Activated CD4-positive, alpha-beta T cell treated with anti-CD3 and anti-CD28 coated beads, Interleukin-2, amount 50 U/mL, for 48 hours (primary cell): ENCODE measurements around the gene TMEM72.
A peak's percentile ranks its signal among the peaks of the same experiment; 100 is the strongest.
"Not testable (repeated sequence)": the region's sequence is repeated elsewhere in the genome, so short reads cannot be mapped to it uniquely, and the experiment has no call there.

Source experiments
- DNase-seq, 2 experiments: peaks; one replicate each; pipeline ENCODE4 v3.0.0-alpha.2; 2020

TMEM72 gene

DNA sequence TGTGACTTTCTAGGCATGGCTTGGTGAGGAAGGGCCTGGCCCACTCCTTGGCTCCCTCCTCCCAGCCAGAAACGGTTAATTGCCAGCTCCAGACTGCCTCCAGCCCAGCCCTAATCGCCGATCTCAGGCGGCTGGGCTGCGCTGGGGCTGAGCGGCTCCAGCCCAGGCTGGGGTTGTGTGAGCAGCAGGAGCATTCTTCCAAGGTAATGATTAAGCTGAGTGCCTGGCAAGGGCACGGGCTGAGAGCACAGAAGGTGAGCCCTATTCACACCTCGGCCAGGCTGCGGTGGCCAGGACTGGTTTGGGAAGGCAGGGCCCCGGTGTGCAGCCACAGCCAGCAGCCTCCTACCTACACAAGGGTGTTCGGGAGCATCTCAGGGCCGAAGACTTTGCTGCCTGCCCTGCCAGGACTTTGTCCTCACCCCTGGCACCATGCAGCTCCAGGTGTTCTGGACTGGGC lies at the start of gene TMEM72:
Gene TMEM72, plus strand, starts transcription at position 257 of the 460 bp plus-strand sequence. Its CDS starts 176 bp downstream, at position 433.
- DNase-seq: no peak

DNA sequence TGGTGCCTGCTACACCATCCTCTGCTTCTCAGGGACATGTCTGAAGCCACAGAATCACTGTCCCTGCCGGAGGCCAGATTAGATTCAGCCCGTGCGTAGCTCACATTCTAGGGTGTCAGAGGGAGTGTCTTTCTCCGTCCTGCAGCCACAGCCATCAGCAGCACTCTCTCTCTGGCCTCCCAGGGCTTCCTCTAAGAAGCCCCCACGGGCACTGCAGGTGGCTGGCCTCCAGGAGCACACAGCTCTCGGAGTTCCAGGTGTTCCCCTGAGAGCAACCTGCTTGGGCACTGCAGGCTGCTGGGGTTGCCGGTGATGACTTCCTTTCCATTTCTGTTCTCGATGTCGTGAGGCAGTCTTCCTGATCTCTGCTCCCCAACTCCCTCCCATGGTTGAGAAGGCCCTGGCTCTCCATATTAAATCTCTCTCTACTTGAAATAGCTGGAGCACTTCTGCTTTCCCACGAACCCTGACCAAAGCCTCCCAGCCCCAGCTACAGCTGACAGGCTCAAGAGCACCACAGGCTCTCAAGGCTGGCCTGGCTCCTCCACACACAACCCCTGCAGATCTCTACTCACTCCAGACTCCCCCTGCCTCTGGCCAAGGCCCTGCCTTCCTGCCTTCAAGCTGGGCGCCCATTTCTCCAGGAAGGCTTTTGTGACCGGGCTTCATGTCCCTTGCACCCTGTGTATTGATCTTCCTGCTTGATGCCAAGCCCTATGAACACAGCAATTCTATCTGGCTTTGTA lies 49.0 kb upstream of the TMEM72 start:
- no peak for DNase-seq

DNA sequence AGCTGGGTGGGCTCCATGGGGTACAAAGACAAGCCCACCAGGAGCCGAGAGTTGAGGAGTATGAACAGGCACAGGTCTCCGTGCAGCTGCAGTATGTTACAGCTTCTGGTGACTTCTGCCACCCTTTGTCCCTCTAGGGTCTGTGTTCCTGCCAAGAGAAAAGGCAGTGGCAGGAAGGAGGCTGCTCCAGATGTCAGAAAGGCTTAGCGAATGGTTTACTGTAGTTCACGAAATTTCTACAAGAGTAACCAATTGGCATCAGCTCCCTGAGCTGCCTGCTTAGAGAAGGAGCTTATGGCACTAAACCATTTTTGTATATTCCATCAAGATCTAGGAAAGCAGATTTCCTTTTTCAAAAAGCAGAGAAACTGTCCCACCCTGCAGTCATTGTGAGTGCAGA lies 48.2 kb upstream of the TMEM72 start:
- DNase-seq: no peak

DNA sequence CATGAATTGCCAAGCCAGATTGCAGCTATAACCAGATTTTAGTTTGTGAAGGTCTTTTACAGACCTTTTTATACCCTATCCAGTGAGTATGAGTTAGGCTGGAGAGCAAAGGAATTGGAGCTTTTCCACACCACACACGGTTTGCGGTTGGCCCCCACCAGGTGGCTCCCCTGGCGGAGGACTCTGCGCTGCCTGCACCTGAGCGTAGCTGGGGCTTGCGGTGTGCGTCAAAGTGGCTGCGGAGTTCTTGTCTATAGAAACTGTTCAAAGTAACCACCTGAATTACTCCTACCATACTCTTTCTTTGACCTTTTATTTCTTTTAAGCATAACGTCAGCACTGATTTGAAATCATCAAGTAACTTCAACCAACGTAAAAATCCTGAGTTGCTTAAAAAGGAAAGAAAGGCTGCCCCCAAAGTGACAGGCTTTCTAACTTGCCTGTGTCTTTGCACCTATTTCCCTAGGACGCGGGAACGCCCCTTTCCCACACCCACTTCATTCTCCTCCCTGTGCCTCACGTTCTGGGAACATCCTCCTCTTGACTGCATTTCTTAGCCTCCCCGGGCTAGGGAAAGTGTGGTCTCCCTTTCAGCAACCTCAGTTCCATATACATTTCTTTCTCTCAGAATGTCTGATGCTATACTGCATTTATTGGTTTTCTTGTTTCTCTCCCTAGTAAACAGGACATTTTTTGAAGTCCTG lies 47.6 kb upstream of the TMEM72 start:
- DNase-seq: no peak

DNA sequence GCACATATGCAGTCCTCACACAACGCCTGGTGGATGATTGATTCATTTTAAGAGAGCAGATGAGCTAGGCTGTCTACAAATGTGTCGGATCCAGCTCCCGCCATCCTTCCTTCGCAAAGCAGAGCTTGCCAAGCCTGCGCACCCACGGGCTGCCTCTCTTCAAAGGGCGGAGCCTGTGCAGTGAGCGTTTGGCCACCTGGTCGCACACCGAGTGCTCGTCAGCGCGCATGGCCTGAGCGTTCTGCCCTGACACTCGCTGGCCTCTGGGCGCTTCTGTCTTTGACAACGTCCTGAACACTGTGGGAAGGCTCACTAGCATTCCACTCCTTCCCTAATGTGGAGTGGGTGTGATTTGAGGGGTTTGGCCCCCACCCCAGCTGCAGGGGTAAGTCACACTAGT lies 47.1 kb upstream of the TMEM72 start:
- peak; percentile 15 for DNase-seq

DNA sequence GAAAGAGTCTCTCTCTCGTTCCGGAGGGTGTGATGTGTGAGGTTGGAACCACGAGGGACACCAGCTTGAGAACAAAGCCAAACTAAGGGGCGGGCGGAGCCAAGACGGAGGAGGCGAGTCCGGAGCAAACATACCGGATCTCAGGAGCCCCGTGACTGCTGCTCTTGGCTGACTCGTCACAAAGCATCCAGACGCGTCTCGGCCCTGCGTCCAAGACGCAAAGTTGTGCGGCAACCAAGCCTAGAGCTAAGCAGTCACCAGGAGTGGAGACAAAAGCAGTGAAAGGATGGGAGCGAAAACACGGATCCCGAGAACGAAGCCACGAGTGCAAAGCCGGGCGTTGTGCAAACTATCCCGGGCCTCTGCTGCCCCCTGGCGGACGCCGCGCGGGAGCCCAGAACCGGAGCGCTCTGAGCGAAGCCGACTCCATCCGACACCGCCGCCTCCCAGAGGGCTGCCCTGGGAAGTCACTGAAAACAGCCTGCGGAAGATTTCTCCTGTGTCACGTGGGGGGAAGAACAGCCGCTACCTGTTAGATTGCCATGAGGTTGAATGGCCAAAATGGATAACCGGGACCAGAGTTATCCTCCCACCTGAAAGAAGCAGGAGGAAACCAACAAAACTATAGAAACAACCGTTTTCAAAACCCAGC lies 46.4 kb upstream of the TMEM72 start:
- peak; percentile 89 for DNase-seq

DNA sequence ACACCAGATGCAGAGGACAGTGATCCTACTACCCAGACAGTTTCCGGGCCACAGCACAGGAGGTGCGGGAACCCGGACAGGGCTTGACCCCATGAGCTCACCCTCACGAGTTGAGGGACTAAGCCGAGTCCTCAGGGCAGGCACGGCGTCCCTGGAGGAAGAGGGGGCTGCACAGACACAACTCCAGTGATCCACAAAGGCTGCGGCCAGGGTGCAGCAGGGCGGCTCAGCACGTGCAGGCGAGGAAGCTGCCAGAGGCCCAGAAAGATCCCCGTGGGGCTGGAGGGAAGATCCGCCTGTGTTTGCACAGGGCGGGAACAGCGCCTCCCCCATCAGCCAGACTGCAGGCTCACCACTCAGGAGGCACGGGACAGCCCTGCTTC lies 45.9 kb upstream of the TMEM72 start:
- no peak for DNase-seq

DNA sequence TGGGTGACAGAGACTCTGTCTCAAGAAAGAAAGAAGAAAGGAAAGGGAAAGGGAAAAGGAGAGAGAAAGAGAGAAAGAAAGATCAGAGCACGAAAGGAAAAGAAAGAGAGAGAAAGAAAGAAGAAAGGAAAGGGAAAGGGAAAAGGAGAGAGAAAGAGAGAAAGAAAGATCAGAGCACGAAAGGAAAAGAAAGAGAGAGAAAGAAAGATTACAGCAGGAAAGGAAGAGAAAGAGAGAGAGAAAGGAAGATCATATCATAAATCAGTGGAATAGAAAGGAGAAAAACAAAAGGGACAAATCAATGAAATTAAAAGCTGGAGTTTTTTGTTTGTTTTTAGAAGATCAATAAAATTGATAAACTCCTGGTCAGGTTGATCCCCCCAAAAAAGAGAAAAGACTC lies 44.8 kb upstream of the TMEM72 start:
- DNase-seq: not testable (repeated sequence)

DNA sequence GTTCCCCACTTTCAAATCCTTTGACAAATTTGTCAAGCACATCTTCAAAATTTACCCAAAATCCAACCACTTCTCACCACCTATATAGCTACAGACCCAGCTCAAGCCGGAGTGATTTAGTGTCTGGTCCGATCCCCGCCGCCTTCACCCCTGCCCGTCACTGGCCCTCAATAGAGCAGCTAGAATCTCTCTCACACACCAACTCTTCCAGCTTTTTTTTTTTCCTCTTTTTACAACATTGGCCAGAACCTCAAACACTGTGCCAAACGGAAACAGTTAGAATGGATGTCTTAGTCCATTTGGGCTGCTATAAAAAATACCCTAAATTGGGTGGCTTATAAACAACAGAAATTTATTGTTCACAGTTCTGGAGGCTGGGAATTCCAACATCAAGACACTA lies 41.1 kb upstream of the TMEM72 start:
- no peak for DNase-seq

DNA sequence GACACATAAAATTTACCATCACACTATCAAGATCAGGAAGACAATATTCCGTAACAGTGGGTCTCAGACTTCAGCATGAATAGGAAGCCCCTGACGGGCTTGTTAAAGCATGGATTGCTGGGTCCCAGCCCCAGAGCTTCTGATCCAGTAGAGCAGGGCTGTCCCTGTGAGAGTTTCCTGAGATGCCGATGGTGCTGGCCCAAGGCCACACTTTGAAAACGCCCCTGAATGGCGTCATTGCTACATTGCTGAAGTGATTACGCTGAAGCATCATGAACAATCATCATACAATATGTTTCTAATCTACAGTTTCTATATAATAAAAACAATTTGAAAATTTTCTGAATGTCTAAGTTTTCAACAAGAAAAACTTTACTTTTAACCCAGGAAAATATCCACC lies 38.0 kb upstream of the TMEM72 start:
- DNase-seq: no peak

DNA sequence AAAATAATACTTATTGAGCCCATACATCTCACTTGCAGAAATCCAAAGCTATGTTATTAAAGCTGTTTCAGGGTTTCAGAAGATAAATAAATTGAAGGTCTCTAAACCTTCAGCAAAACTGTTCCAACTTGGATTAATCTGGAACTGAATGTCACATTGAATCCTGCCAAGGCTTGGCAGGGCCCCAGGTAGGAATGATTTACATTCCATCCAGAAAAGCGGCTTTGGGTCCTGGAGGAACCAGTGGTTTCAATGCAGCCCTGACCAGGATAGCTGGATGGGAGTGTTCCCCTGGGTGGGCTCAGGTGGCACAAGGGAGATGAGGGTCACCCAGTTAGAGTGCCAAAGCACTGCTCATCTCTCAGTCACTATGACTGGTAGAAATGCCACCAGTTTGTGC lies 37.0 kb upstream of the TMEM72 start:
- no peak for DNase-seq

DNA sequence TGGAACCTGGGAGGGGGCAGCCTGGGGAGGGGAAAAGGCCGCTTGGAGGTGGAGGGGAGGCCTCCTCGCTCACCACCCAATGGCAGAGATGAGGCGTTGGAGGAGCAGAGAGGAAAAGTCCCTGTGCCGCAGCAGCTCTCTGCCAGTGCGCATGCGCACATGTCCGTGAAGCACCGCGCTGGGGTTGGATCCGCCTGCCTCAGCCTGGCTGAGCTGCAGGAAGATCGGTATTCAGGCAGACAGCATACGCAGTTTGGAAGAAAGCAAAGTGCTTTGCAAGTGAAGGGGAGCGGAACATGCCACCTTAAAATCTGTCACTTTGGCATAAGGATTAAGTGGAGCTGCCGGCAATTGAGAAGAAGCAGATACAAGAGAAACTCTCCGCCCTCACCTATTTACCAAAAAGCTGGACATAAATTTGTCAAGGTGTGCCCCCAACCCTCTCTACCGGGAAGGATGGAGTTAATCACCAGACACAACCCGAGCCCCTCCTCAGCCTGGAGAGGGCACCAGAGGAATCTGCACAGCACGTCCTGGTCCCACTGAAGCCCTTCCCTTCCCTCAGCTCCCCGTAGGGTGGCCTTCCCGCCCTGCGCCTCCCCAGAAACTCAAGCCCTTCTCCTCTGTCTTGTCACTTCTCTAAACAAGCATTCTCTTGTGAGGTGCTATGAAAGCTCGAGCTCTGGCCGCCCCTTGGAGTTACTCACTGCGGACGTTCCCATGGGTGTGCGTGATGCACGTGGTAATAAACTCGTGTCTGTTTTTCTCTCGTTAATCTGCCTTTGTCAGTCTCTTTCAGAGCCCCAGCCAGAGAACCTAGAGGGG lies 32.2 kb upstream of the TMEM72 start:
- DNase-seq: peak; percentile 75 to 79

DNA sequence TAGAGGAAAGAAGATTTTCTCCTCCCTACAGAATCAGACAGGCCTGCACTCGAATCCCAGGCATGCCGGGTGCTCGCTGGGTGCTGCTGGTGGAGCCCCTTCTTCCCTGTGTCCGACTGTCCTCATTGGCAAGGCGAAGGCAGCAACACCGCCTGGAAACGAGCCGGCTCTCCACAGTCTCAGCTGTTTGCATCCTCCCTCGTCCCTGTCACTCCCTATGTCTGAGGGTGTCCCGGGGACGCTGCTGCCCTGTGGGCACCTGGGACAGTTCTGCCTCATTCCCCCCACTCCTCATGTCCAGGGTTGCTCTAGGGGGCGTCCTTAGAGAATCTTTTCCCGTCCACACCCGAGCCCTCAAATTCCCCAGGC lies 31.6 kb upstream of the TMEM72 start:
- DNase-seq: no peak

DNA sequence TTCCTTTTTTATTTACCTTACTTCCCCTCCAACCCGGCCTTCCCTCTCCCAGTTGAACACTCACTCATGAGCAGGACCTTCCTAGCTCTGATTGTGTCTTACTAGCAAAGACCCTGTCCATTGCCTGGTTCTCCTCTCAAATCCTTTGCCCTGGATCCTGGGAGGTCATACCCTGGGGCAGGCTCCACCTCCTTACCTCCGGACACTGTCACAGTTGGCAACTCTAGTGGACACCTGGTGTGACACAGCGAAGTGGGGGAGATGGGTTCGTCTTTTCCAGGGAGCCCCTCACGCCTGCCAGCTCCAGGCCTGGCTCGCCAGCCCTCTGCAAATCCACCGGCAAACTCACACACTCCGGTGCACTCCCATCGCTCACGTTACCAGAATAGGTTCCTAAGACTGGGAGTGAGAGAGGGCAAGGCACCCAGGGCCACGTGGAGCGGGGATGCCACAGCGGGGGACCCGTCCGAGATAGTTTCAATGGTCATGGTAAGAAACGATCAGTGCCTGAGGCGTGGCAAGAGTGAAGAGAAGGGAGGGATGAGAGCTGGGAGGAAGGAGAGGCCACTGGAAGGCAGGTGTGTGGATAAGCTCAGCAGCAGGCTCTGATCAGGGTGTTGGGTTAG lies 30.9 kb upstream of the TMEM72 start:
- no peak for DNase-seq

DNA sequence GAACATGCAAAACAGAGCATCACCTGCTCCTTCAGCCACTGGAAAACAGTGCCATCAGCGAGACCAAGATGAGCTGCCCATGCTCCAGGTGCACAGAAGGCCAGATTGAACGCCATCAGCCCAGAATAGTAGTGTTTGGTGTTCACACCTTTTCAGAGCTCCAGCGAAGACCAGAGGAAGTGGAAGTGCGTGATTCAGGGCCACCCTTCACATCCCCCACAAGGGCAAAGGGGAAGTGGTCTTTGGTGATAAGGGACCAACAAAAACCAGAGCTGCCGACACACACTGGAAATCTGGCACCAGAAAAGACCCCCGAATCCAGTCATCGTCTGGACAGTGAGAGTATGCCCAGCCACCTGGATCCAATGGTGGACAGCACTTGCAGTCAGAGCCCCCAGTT lies 29.5 kb upstream of the TMEM72 start:
- DNase-seq: no peak

DNA sequence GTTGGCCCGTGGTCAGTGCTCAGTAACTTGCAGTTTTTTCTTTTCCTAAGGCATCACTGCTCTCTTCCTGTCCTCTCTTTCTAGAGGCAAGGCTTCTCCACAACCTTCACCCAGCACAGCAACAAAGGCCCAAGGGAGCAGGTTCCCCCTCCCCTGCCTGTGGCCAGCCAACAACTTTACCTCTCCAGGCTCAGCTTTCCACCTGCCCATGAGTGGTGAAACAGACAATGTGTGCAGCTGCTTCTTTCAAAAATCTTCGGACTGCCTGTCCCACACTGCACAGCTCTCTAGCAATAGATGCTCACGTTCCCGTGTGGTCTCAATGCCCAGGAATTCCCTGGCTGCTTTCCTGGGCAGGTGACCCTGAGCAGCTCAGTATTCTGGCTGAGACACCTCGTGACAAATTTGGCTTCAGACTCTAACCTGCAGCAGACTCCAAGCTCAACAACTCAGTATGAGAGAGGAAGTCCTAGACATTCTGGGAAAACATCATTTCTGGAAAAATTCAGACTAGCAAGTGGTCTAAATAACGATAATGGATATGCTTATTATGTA lies 28.9 kb upstream of the TMEM72 start:
- DNase-seq: no peak

DNA sequence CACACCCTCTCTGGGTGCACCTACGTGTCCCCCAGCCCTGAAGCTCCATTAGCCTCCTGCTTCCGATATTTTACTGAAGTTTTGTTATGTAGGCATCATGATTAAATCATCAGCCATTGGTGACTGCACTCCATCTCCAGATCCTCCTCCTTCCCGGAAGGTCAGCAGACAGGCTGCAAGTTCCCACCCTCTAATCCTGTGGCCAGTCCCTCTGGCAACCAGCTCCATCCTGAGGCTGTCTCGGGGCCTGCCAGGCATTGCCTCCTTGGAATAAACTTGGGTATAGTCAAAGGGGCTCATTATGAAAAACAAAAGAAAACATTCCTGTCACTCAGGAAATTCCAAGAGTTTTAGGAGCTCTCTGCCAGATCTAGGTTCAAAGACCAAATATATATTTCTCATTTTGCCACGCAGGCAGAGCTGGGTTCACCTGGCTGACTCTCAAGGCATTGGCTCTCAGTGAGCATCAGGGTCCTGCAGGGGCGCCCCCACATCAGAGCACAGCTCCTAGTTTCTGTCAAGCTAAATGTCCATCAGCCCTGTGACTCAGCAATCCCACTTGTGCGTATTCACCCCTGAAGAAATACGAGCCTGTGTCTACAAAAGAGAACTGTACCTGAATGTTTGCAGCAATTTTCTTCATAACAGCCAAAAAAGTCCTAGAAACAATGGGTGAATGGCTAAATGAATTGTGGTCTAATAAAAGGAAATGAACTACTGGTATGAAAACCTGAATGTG lies 27.4 kb upstream of the TMEM72 start:
- DNase-seq: no peak

DNA sequence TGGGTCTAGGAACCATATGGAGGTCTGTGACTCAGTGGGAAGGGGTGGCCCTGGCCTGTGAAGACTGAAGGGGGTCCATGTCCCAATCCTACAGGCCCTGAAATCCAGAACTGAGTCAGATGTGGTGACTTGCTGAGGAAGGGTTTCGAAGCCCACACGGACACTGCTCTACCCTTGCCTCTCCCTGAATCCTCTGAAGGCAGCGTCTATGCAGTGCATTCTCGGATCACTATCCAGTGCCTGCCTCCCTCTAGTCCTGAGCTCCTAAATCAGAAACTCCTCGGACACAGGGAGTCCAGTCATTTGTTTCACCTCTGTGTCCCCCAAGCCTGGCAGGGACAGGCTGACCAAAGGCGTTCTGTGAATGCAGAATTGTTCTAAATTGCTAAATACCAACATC lies 25.4 kb upstream of the TMEM72 start:
- no peak for DNase-seq

DNA sequence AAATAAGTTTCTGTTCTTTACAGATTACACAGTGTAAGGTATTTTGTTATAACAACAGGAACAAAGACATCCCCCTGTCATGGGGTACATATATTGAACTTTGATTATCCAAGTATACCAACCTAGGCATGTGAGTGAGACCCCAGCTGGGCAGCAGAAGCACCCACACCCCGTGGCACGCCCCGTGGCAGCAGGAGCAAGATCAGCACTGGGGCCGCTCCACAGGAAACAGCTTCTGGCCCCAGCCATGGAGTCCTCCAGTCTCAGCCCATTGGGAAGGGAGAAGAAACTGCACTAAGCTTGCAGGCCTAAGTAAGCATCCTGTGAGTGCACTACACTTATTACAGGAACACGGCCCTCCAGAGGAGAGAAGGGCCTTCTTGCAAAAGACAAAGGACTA lies 24.2 kb upstream of the TMEM72 start:
- DNase-seq: no peak

DNA sequence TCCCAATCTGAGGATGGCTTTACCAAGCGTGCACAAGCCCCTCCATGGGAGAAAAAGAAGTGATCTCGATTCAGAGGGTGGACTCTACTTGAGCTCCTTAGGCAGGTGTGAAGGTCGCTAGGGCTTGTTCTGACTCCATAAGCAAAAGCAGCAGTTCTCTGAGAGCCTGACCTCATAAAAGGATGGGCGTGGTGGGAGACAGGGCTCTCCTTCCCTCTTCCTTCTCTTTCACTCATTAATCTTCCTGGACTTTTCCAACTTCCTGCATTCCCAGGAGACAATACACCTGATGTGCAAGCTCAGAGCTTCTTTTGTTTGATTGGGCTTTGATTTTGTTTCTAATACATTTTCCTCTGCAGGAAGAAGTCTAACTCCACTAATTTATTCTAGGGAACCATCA lies 22.3 kb upstream of the TMEM72 start:
- DNase-seq: no peak

DNA sequence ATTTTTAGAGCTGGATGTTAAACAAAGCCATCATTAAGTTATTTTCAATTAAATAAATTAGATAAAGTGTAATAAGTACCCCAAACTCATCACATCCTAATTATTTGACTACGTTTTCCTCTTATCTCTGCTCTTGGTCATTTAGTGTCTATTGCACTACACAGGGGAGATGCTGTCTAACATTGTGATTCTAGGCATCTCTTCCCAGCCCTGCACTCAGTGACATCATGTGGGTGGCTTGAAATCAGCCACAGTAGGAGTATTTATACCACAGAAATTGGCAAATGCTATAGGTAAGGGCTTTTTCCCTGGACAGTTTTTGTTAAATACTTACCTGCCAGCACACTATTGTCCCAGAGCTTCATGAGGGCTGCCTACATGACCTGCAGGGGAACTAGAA lies 21.3 kb upstream of the TMEM72 start:
- no peak for DNase-seq
